Measurements from ENCODE around the gene TRAPPC2L.
A peak's percentile ranks its signal among the peaks of the same experiment; 100 is the strongest.

TRAPPC2L gene

GRCh38 chr16:88856828-88857727 is at the start of gene TRAPPC2L, which contains the start of gene GALNS:
TSS of gene TRAPPC2L (plus strand) at chr16:88857127. CDS start at chr16:88857151, 24 bp downstream.
TSS of gene GALNS (minus strand) at chr16:88856947. CDS start at chr16:88856877, 70 bp downstream.
- peak; percentile 97 for DNase-seq (ENCODE audit: low spot score)

- no peak for DNase-seq (ENCODE audit: low spot score)
Measured at GRCh38 chr16:88807142-88807625, 49.7 kb upstream of the TRAPPC2L start.

GRCh38 chr16:88807626-88808453 is 49.1 kb upstream of the TRAPPC2L start:
- no peak for DNase-seq (ENCODE audit: low spot score)

DNA sequence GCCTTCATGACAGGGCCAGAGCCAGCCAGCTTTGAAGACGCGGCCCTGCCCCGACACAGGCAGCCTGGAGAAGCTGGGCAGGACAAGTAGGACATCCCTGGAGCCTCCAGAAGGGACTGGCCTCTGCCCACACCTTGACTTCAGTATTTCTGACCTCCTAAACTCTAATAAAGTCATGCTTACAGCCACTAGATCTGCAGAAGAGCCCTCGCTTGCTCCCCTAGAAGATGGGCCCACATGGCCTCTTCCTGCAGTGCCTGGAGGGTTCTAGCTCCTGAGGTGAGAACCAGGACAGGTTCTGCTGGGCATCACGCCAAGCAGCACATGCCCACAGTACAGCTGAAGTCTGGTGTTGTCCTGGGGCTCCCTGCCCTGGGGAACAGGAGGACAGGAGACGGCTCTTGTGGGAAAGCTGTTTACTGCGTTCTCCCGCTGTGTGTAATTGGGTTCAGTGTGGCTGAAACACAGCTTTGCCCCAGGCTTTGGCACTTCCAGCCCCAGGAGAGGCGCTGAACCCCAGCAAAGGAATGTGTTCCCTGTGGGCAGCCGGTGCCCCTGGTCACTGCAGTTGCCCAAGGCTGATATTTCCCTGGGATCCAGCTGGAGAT is 47.8 kb upstream of the TRAPPC2L start:
- DNase-seq (ENCODE audit: low spot score) = no peak

GRCh38 chr16:88809676-88810165 is 47.2 kb upstream of the TRAPPC2L start:
- no peak for DNase-seq (ENCODE audit: low spot score)

DNA sequence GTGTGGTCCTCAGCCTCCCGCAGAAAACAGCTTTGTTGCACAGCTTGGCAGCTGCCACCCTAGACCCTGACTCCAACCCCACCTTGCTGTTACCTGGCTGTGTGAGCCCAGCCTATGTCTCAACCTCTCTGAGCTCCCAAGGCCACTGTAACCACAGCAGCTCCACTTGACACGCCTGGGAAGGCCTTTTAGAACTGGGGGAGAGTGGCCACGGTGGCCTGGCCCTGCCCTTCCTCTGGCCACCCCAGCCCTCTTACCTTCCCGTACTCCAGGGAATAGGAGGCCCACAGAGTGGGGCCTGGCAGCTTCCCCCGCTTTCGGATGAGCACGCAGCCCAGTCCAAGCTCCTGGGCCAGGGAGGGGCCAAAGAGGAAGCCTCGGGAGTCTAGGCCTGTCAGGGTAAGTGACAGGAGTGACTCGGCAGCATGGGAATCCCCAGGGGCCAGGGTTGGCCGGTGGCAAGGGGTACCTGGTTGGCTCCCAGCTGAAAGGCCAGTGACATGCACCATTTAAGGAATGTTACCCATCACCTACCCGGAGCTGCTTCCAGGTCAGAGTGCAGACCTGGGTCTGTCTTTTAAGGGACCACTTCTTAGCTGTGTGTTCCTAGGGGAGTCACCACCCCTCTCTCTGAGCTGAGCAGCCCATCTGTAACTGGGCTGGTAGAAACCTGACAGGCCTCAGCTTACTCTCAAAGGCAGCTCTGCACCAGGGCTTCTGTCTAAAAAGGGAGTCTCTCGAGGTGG is 46.6 kb upstream of the TRAPPC2L start:
- DNase-seq (ENCODE audit: low spot score) = no peak

DNA sequence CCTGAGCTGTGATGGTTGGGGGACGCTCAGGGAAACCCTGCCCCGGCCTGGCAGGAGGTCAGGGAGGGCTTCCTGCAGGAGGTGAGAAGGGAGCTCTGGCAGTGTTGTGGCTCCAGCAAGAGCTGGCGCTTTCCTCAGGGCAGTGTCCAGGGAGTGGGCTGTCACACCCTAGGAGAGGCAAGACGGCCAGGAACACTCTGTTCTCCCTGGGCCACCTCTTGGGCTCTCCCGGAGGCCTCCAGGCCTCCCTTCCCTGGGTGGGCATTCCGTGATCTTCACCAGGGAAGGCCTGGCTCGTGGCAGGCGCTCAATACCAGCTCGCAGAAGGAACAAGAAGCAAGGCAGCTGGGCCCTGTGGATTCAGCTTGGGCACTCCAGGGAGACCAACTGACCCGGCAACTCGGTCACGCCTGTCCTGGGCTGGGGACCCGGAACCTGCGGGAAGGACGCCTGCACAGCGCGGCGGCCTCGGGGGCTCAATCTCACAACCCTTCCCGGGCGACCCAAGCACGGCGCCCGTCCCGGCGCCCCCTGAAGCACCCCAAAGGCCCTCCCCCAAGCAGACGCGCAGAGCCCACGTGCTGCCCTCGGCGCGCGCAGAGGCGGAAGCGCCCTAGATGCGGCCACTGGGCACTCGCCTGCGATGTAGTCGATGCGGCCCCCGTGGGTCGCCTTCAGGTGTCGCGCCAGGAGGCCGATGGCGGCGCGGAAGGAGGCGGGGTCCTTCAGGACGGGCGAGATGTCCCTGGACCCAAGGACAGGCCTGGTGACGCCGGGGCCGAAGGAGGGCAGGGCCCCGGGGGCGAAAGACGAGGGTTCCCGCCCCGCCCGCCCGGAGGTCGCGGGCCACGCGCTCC is 45.8 kb upstream of the TRAPPC2L start:
- DNase-seq (ENCODE audit: low spot score) = peak; percentile 86

DNA sequence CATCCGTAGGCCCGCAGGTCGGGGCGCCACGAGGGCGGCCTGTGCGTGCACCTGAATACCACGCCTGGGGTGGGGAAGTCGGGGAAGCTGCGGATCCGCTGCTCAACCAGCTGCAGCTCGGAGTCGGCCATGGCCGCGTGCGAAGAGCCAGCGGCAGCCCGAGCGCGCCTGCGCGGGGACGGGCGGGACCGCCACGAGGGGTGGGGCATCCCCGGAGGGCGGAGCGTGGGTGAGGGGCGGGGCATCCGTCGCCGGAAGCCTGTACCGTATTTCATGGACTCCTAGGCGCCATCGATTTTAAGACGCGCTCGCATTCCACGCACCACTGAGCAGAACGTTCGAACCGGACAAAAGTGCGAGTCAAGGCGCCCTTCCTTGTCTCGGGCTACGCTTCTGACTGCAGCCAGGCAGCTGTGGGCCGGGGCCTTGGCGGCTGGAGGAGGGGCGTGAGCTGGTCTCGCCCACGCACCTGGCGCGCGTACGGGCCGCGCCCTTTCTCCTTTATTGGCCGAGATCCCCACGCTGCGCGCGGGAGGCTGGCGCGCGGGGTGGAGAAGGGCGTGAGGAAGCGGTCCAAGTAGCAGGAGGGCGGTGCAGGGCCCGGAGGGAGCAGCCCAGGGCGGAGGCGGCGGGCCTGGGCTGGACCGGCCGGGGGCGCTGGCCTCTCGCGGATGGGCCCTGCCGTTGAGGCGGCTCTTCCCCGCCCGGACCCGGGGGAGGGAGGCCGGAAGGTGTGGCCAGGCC is 45.0 kb upstream of the TRAPPC2L start, which contains the start of gene APRT:
Gene APRT, minus strand, starts transcription at position 160 of the 744 bp plus-strand sequence. Its CDS starts 29 bp downstream, at position 131.
- peak; percentile 91 for DNase-seq (ENCODE audit: low spot score)

DNA sequence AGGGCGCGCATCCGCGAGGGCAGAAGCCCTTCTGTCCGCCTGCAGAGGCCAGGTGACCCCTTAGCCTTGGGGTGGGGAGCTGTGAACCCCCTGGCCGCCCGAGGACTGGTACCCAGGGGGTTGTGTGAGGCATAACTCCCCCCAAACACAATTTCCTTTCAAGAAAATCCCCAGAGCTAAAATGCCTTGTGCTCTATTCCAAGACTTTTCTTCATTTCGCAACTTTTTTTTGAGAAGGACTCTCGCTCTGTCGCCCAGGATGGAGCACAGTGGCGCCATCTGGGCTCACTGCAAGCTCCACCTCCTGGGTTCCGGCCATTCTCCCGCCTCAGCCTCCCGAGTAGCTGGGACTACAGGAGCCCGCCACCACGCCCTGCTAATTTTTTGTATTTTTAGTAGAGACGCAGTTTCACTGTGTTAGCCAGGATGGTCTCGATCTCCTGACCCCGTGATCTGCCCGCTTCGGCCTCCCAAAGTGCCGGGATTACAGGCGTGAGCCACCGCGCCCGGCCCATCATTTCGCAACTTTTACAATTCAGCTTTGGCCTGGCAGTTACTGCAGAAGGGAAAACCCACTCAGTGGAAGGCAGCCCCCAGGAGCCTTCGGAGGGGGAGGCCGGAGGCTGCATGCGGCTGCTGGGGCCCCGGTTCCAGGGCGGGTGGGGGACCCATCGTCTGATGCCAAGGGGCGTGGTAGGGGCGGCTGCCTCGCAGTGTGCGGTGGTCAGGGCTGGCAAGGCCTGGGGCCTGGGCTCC is 44.2 kb upstream of the TRAPPC2L start:
- no peak for DNase-seq (ENCODE audit: low spot score)

- no peak for DNase-seq (ENCODE audit: low spot score)
Measured at GRCh38 chr16:88813269-88814143, 43.4 kb upstream of the TRAPPC2L start.

- DNase-seq (ENCODE audit: low spot score) = no peak
Measured at GRCh38 chr16:88814144-88814502, 42.8 kb upstream of the TRAPPC2L start.

DNA sequence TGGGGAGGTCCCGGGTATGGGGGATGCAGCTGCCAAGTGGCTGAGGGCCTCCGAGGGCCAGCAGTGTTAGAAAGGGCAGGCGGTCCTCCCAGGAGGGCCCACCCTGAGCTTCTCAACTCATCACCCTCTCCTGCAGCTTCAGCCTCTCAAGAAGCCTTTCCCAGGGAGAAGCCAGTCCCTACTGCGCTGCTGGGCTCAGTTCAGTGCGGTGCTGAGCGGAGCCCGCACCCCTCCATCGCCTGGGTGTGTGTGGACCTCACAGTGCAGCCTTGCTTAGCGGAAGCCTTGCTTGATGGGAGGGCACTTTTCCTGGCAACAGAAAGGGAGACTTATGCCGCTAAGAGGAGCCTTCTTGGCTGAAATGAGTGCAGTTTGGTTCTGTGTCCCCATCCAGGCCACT is 41.7 kb upstream of the TRAPPC2L start:
- no peak for DNase-seq (ENCODE audit: low spot score)

GRCh38 chr16:88815901-88816589 is 40.9 kb upstream of the TRAPPC2L start:
- DNase-seq (ENCODE audit: low spot score) = no peak

- DNase-seq (ENCODE audit: low spot score) = no peak
Measured at GRCh38 chr16:88816736-88817535, 40.0 kb upstream of the TRAPPC2L start.

DNA sequence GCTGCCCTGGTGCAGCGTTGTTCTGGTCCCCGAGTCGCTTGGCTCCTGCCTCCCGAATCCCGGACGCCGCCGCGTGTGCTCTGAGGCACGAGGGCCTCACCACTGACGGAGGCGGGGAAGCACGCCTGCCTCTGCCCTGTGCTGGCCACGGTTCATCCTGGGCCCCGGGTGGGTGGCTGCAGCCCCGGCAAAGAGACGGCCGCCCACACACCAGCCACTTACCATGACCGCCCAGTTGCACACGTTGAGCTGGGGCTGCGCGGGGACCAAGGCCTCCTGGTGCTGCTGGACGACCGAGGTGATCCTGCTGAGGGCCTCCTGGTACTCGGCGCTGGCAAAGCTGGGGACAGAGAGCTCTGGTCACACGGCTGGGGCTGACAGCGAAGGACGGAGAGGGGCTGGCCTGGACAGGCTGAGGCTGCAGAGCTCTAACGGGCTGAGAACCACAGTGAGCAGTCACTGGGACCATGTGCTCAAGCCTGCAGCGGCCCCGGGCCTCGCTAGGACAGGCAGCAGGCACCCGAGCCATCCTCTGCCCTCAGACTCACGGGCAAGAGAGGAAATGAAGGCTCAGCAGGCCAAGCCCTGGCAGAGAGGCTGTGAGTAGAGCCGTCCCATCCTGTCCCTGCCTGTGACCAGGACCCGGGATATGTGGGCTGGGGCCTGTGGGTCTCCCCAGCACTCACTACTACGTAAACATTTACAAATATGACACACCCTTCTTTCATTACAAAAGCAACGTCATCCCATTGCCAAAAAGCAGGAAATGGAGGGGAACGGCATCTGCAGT is 38.9 kb upstream of the TRAPPC2L start:
- no peak for DNase-seq (ENCODE audit: low spot score)

GRCh38 chr16:88818575-88818874 is 38.4 kb upstream of the TRAPPC2L start:
- no peak for DNase-seq (ENCODE audit: low spot score)
